GM06990 (cell line): Measurements from ENCODE around the gene MEGF11.

Experiments
- DNase-seq: peaks from one replicate; pipeline ENCODE4 v3.0.0-alpha.2; 2011; ENCODE audit not compliant: insufficient read length; ENCODE audit errors: extremely low read depth
- H3K27me3 ChIP-seq: replicated peaks from 2 replicates; pipeline ENCODE4 v1.6.0; 2011; ENCODE audit warnings: low read length; ENCODE audit not compliant: control insufficient read depth, insufficient read depth
- H3K36me3 ChIP-seq: 2 replicates; pipeline ENCODE4 v1.5.1; 2011; ENCODE audit warnings: low read length; ENCODE audit not compliant: control insufficient read depth, insufficient read depth
- H3K4me3 ChIP-seq: replicated peaks from 2 replicates; pipeline ENCODE4 v1.5.1; 2011; ENCODE audit warnings: low read depth, mild to moderate bottlenecking, control low read depth, low read length
- TF ChIP-seq, protein P1 (sequence below): IDR thresholded peaks from 2 replicates; pipeline ENCODE4 v1.5.1; 2011; ENCODE audit warnings: low read length, control low read depth, mild to moderate bottlenecking, inconsistent platforms; ENCODE audit not compliant: insufficient read depth, poor library complexity, severe bottlenecking

Gene MEGF11

DNA sequence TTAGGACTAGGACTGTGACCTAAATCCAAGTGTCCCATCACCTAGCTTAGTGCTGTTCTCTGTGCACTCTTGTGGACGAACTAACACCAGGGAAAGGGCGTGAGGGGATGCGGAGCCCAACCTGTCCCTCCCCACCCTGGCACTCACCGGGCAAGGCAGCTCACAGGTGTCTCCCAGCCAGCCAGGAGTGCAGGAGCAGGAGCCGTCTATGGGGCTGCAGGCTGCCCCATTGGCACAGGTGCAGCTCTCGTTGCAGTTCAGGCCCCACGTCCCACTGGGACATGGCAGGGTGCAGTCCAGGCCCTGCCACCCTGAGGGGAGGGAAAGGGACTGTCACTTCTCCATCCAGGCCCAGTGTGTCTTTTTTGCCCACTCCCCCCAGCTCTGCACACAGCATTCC lies 324.0 kb downstream of the MEGF11 start:
- no peak for DNase-seq
- Histone ChIP-seq H3K4me3 (no peak overlapping the region), H3K27me3 (no peaks in the 10 kb centered on the region), H3K36me3 (no peaks in the 10 kb centered on the region)
- TF ChIP-seq, protein P1, sequence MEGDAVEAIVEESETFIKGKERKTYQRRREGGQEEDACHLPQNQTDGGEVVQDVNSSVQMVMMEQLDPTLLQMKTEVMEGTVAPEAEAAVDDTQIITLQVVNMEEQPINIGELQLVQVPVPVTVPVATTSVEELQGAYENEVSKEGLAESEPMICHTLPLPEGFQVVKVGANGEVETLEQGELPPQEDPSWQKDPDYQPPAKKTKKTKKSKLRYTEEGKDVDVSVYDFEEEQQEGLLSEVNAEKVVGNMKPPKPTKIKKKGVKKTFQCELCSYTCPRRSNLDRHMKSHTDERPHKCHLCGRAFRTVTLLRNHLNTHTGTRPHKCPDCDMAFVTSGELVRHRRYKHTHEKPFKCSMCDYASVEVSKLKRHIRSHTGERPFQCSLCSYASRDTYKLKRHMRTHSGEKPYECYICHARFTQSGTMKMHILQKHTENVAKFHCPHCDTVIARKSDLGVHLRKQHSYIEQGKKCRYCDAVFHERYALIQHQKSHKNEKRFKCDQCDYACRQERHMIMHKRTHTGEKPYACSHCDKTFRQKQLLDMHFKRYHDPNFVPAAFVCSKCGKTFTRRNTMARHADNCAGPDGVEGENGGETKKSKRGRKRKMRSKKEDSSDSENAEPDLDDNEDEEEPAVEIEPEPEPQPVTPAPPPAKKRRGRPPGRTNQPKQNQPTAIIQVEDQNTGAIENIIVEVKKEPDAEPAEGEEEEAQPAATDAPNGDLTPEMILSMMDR, result no peak

DNA sequence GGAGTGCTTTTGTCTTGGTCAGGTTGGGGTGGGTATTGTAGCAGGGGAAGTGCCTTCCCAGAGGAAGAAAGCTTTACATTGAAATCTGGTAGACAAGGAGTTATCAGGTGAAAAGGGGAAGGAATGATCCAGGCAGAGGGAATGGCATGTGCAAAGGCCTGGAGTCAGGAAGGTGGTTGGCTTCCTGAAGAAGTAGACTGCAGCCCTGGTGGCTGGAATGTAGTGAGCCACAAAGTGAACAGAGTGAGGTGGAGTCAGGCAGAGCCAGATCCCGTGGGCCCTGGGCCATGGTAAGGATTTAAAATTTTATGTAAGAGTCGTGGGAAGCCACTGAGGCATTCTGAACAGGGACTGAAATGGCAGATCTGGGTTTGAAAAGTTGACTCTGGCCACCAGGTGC lies 326.0 kb downstream of the MEGF11 start:
- no peak for DNase-seq
- Histone ChIP-seq H3K27me3 (no peaks in the 10 kb centered on the region), H3K4me3 (no peak overlapping the region), H3K36me3 (no peaks in the 10 kb centered on the region)
- TF ChIP-seq, protein P1, result no peak

DNA sequence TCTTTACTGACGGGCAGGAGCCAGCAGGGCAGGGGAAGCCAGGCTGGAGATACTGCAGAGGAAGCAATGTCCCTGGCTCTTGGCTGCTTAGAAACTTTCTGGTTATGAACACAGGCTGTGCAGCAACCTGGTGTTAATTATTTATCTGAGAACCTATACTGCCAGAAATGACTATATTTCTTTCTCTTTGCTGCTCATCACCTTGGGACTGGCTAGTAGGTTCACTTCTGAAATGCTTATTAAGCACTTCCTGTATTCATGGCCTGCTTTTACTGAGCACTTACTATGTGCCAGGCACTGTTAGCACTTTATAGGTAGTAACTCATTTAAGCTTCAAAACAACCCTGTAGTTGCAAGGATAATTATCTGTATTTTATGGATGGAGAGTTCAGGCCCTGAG lies 326.7 kb downstream of the MEGF11 start:
- H3K27me3 ChIP-seq, result no peaks in the 10 kb centered on the region
- TF ChIP-seq, protein P1, result no peak
- no peaks in the 10 kb centered on the region for H3K36me3 ChIP-seq
- no peak for DNase-seq
- H3K4me3 ChIP-seq, result no peak overlapping the region

DNA sequence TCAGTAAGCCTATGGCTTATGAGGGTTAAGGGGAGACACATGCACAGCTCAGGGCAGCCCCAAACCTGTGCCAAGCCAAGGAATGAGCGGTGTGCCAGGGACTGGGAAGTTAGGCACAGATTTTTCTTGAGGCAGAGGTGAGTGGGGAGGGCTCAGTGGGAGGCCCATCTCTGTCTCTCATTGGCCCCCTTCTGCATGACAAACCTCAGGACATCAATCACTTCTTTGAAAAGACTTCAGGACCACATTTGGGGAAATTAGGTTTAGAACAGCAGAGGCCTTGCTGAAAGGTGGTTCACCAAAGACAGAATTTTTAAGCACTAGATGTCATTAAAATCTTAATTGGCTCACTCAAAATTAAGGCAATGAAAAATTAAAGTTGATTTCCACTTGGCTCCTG lies 327.1 kb downstream of the MEGF11 start:
- TF ChIP-seq, protein P1, result no peak
- DNase-seq, result no peak
- Histone ChIP-seq H3K36me3 (no peaks in the 10 kb centered on the region), H3K4me3 (no peak overlapping the region), H3K27me3 (no peaks in the 10 kb centered on the region)

DNA sequence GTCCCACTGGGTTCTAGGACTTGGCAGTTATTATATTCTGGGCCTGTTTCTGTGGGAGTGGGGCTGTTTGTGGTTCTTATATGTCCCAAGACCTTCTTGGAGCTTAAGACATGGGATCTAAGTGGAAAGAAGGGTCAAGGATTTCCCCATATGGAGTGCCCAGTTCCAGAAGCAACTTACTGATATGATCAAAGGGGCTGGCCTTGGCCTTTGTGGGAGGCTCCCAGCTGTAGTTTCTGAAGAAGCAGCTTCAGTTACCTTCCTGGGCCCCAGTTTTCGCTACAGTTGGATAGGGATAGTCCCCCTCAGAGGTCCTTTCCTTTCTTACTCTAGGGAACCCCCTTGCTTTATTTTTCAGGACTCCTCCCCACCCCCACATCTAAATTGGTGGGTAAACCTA lies 328.2 kb downstream of the MEGF11 start:
- H3K27me3 ChIP-seq, result no peaks in the 10 kb centered on the region
- H3K4me3 ChIP-seq, result no peak overlapping the region
- no peak for DNase-seq
- TF ChIP-seq, protein P1, result no peak
- H3K36me3 ChIP-seq, result no peaks in the 10 kb centered on the region

DNA sequence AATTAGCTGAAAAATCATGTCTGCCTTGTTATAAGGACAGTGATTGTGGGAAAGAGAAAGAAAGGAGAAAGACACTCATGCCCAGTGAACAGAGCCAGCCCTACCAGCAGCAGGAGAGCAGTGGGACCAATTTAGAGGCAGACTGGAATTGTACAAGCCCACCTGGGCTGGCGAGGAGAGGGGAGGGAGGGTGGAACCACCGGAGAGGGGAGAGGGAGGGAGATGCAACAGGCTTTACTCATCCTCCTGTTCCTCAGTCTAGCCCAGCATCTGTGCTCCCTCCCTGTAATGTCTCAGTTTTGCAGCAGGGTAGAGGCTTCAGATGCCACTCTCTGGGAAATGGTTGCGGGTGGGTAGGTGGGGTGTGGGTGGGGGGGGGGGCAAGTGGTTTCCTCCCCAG lies 329.5 kb downstream of the MEGF11 start:
- DNase-seq, result no peak
- Histone ChIP-seq H3K27me3 (no peaks in the 10 kb centered on the region), H3K36me3 (no peaks in the 10 kb centered on the region), H3K4me3 (no peak overlapping the region)
- TF ChIP-seq, protein P1, result no peak
